BLaER1 treated with 17β-estradiol and CSF1 and Interleukin-3, amounts not matched to agents 10 nM and 100 nM (cell line): Measurements from ENCODE around the gene PHF10.

Experiments
- H3K27ac ChIP-seq, 11 experiments: shearing (Covaris generic); formaldehyde crosslinking; 2 replicates each; pipeline ENCODE4 v1.8.1; 2022
- H3K27me3 ChIP-seq, 11 experiments: shearing (Covaris generic); formaldehyde crosslinking; 2 replicates each; pipeline ENCODE4 v1.8.1; 2022
- H3K36me3 ChIP-seq, 11 experiments: shearing (Covaris generic); formaldehyde crosslinking; 2 replicates each; pipeline ENCODE4 v1.8.1; 2022
- H3K4me1 ChIP-seq, 10 experiments: shearing (Covaris generic); formaldehyde crosslinking; 2 replicates each; pipeline ENCODE4 v1.8.1; 2022
- H3K4me2 ChIP-seq, 11 experiments: shearing (Covaris generic); formaldehyde crosslinking; 2 replicates each; pipeline ENCODE4 v1.8.1; 2022
- H3K4me3 ChIP-seq, 10 experiments: shearing (Covaris generic); formaldehyde crosslinking; 2 replicates each; pipeline ENCODE4 v1.8.1; 2022
- H3K9ac ChIP-seq, 11 experiments: shearing (Covaris generic); formaldehyde crosslinking; 2 replicates each; pipeline ENCODE4 v1.8.1; 2022
- H3K9me3 ChIP-seq, 11 experiments: shearing (Covaris generic); formaldehyde crosslinking; replicated peaks in 1 of 11; 2 replicates each; pipeline ENCODE4 v1.8.1; 2022
- H4K20me1 ChIP-seq, 11 experiments: shearing (Covaris generic); formaldehyde crosslinking; 2 replicates each; pipeline ENCODE4 v1.8.1; 2022
- Cebpa-rat ChIP-seq, 11 experiments: shearing (Covaris generic); IDR thresholded peaks; 2 replicates each; pipeline ENCODE4 v1.8.1; 2022

The PHF10 gene

GRCh38 chr6:169664227-169664626, 60.1 kb downstream of the PHF10 start:
- peaks cover 3 to 9% (median 6%) of the 10 kb centered on the region in 10 experiments for H3K4me1 ChIP-seq
- H3K4me3 ChIP-seq, result no peak overlapping the region
- H3K4me2 ChIP-seq, result no peak overlapping the region
- no peak for TF ChIP-seq Cebpa-rat (IDR thresholded peaks at IDR 0.05)
- no peaks in the 10 kb centered on the region for H3K27me3 ChIP-seq
- H3K9me3 ChIP-seq, result no peaks in the 10 kb centered on the region
- no peak overlapping the region for H3K9ac ChIP-seq
- no peak overlapping the region for H3K27ac ChIP-seq
- H3K36me3 ChIP-seq, result peaks cover 42 to 88% (median 59%) of the 10 kb centered on the region in 11 experiments
- H4K20me1 ChIP-seq, result peaks cover 0 to 3% (median 0%) of the 10 kb centered on the region in 11 experiments; a peak in 1 of 22 replicates

DNA sequence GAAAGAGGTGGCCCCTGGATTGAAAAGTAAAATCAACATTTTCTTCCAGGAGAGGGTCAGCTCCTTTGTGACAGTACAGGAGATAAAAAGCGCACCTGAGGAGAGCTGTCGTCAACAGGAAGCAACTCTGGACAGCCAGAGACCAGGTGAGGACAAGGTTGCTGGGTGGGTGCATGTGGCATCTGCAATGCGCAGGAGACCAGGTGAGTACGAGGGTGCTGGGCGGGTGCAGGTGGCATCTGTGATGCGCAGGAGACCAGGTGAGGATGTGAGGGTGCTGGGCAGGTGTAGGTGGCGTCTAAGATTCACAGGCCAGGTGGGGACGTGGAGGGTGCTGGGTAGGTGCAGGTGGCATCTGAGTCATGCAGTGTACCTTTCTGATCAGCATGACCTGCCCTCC, 60.8 kb downstream of the PHF10 start:
- Histone ChIP-seq H3K9me3 (no peaks in the 10 kb centered on the region), H3K4me1 (peaks cover 0 to 14% (median 12%) of the 10 kb centered on the region in 10 experiments; a peak in 15 of 20 replicates), H3K9ac (no peak overlapping the region), H3K4me3 (no peak overlapping the region), H3K27me3 (no peaks in the 10 kb centered on the region), H4K20me1 (peaks cover 0 to 3% (median 0%) of the 10 kb centered on the region in 11 experiments; a peak in 1 of 22 replicates), H3K36me3 (peaks cover 37 to 84% (median 57%) of the 10 kb centered on the region in 11 experiments), H3K4me2 (no peak overlapping the region), H3K27ac (no peak overlapping the region)
- no peak for TF ChIP-seq Cebpa-rat (IDR thresholded peaks at IDR 0.05)

GRCh38 chr6:169661391-169661756, 62.9 kb downstream of the PHF10 start:
- peaks cover 25 to 81% (median 43%) of the 10 kb centered on the region in 11 experiments for H3K36me3 ChIP-seq
- TF ChIP-seq Cebpa-rat (IDR thresholded peaks at IDR 0.05), result no peak
- no peak overlapping the region for H3K27ac ChIP-seq
- no peak overlapping the region for H3K9ac ChIP-seq
- no peaks in the 10 kb centered on the region for H3K9me3 ChIP-seq
- H3K4me1 ChIP-seq, result peaks cover 0 to 35% (median 31%) of the 10 kb centered on the region in 10 experiments; a peak in 16 of 20 replicates
- peaks cover 0 to under 1% (median 0%) of the 10 kb centered on the region in 11 experiments; a peak in 1 of 22 replicates for H4K20me1 ChIP-seq
- H3K4me2 ChIP-seq, result no peak overlapping the region
- no peak overlapping the region for H3K4me3 ChIP-seq
- no peaks in the 10 kb centered on the region for H3K27me3 ChIP-seq

GRCh38 chr6:169660751-169661390, 63.4 kb downstream of the PHF10 start:
- no peak overlapping the region for H3K4me2 ChIP-seq
- no peaks in the 10 kb centered on the region; a peak in 1 of 22 replicates for H4K20me1 ChIP-seq
- no peak overlapping the region for H3K9ac ChIP-seq
- H3K9me3 ChIP-seq, result no peaks in the 10 kb centered on the region; a peak in 1 of 22 replicates
- H3K36me3 ChIP-seq, result peaks cover 30 to 82% (median 42%) of the 10 kb centered on the region in 11 experiments
- H3K4me3 ChIP-seq, result no peak overlapping the region
- no peak overlapping the region; a peak in 1 of 22 replicates for H3K27ac ChIP-seq
- no peaks in the 10 kb centered on the region for H3K27me3 ChIP-seq
- no peak for TF ChIP-seq Cebpa-rat (IDR thresholded peaks at IDR 0.05)
- H3K4me1 ChIP-seq, result peaks cover under 1 to 40% (median 36%) of the 10 kb centered on the region in 10 experiments; a peak in 17 of 20 replicates

- Histone ChIP-seq H4K20me1 (no peaks in the 10 kb centered on the region; a peak in 1 of 22 replicates), H3K4me1 (peaks cover 9 to 49% (median 45%) of the 10 kb centered on the region in 10 experiments; a peak in 19 of 20 replicates), H3K27me3 (no peaks in the 10 kb centered on the region), H3K9me3 (no peaks in the 10 kb centered on the region; a peak in 1 of 22 replicates), H3K9ac (no peak overlapping the region), H3K4me3 (no peak overlapping the region), H3K27ac (no peak overlapping the region), H3K4me2 (peak overlapping the region in 3 of 11 experiments; percentile 0 to 84 (median 15); a peak in 2 of 22 replicates), H3K36me3 (peaks cover 23 to 78% (median 36%) of the 10 kb centered on the region in 11 experiments)
- no peak for TF ChIP-seq Cebpa-rat (IDR thresholded peaks at IDR 0.05)
These were observed 64.3 kb downstream of the PHF10 start for GRCh38 chr6:169659820-169660610.

DNA sequence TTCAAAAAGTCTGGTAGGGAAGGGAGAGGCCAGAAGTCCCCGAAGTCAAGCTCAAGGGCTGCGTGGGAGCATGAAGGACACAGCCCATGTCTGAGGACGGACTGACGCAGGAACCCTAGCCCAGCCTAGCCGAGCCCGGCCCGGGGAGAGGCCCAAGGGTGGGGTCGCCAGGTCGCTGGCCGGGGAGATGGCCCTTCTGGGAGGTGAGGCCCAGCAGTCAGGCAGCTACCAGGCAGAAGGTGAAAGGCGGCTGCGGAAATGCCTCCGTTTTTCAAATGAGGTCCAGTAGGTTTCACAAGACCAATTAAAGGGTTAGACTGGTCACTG, 67.1 kb downstream of the PHF10 start:
- no peaks in the 10 kb centered on the region; a peak in 2 of 22 replicates for H4K20me1 ChIP-seq
- 0 out of 22 replicates have a peak overlapping the region, but pooled peaks of 1 of the 11 experiments have one; percentile 32 for H3K9ac ChIP-seq
- no peak overlapping the region for H3K4me3 ChIP-seq
- no peaks in the 10 kb centered on the region; a peak in 1 of 22 replicates for H3K9me3 ChIP-seq
- peaks cover 7 to 54% (median 18%) of the 10 kb centered on the region in 11 experiments; a peak in 20 of 22 replicates for H3K36me3 ChIP-seq
- H3K27ac ChIP-seq, result no peak overlapping the region; a peak in 1 of 22 replicates
- TF ChIP-seq Cebpa-rat (IDR thresholded peaks at IDR 0.05), result no peak
- H3K27me3 ChIP-seq, result no peaks in the 10 kb centered on the region
- peak overlapping the region in 7 of 11 experiments; percentile 77 to 89 (median 80); a peak in 14 of 22 replicates for H3K4me2 ChIP-seq
- H3K4me1 ChIP-seq, result peaks cover 9 to 50% (median 46%) of the 10 kb centered on the region in 10 experiments; a peak in 19 of 20 replicates

DNA sequence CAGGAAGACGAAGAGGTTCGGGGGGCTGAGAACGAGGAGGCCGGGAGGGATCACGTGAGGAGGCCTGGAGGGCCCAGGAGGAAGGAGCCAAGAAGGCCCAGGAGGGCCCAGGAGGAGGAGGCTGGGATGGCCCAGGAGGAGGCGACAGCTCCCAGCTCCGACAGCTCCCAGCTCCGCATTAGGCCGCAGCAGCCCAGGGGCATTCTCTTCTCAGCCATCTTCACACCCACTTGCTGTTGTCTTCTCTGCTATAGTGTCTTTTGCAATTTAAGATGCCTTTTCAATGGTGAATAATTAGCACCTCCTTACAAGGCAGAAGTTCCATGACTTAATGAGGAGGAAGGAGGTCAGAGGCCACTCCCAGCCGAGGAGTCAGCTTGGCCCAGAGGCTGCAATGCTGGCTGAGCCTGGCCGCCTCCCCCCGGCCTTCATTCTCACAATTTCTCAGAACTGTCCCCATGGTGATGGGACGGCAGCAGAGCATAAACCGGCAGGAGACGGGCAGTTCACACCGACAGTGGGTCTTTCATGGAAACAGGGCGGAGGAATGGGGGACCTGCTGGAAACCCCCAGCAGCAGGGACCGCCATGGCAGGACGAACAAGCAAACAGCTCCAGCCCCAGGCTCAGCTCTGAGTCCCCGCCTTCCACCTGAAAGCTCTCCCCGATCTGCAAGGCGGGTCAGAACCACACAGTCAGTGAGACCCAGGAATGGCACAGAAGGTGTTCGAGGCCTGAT, 67.6 kb downstream of the PHF10 start:
- Histone ChIP-seq H3K9me3 (no peaks in the 10 kb centered on the region; a peak in 1 of 22 replicates), H3K27ac (no peak overlapping the region; a peak in 1 of 22 replicates), H4K20me1 (no peaks in the 10 kb centered on the region; a peak in 2 of 22 replicates), H3K4me1 (peaks cover 9 to 50% (median 46%) of the 10 kb centered on the region in 10 experiments; a peak in 19 of 20 replicates), H3K4me2 (peak overlapping the region in 8 of 11 experiments; percentile 78 to 89 (median 84); a peak in 17 of 22 replicates), H3K36me3 (peaks cover 7 to 56% (median 17%) of the 10 kb centered on the region in 11 experiments; a peak in 18 of 22 replicates), H3K27me3 (no peaks in the 10 kb centered on the region), H3K9ac (no peak overlapping the region), H3K4me3 (no peak overlapping the region)
- no peak for TF ChIP-seq Cebpa-rat (IDR thresholded peaks at IDR 0.05)

- TF ChIP-seq Cebpa-rat (IDR thresholded peaks at IDR 0.05), result no peak
These were observed 69.5 kb downstream of the PHF10 start for GRCh38 chr6:169654598-169655391.

More at GRCh38 chr6:169654598-169655391, 69.5 kb downstream of the PHF10 start:
- Histone ChIP-seq H3K4me1 (peaks cover 9 to 49% (median 46%) of the 10 kb centered on the region in 10 experiments; a peak in 19 of 20 replicates), H4K20me1 (no peaks in the 10 kb centered on the region; a peak in 1 of 22 replicates), H3K27me3 (no peaks in the 10 kb centered on the region), H3K4me3 (peak overlapping the region; percentile 49 to 69 (median 56)), H3K9me3 (no peaks in the 10 kb centered on the region; a peak in 1 of 22 replicates), H3K4me2 (peak overlapping the region; percentile 78 to 89 (median 84)), H3K27ac (peak overlapping the region in 10 of 11 experiments; percentile 21 to 64 (median 44); a peak in 18 of 22 replicates), H3K36me3 (peaks cover 3 to 45% (median 10%) of the 10 kb centered on the region in 11 experiments; a peak in 14 of 22 replicates), H3K9ac (peak overlapping the region; percentile 47 to 72 (median 64))
